CD1c-positive myeloid dendritic cell (primary cell): Measurements from ENCODE around the gene PDPN.

Experiments
- DNase-seq: peaks from one replicate; pipeline ENCODE4 v3.0.0-alpha.2; 2016; ENCODE audit errors: extremely low spot score

PDPN gene

DNA sequence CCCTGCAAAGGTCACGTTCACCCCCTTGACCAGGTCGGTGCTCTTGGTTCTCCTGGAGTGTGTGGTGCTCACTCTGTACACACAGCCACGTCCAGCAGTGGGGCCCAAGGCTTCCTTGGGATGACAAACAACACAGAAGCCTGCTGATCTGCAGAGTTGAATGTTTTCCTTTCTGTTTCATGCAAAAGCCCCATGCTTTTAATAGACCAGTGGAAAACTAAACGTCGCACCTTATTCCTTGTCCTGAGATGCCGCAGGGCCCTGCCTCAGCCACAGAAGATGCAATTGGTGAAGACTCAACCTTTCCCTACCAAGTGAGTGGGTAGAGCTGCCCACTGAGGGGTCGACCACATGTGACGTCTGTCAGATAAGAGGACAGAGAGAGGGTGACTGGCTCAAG, 5.8 kb upstream of the PDPN start:
- no peak for DNase-seq

GRCh38 chr1:13581446-13581845, 2.2 kb upstream of the PDPN start:
- DNase-seq, result no peak

GRCh38 chr1:13582713-13583443, 754 bp upstream of the PDPN start:
- DNase-seq, result no peak

DNA sequence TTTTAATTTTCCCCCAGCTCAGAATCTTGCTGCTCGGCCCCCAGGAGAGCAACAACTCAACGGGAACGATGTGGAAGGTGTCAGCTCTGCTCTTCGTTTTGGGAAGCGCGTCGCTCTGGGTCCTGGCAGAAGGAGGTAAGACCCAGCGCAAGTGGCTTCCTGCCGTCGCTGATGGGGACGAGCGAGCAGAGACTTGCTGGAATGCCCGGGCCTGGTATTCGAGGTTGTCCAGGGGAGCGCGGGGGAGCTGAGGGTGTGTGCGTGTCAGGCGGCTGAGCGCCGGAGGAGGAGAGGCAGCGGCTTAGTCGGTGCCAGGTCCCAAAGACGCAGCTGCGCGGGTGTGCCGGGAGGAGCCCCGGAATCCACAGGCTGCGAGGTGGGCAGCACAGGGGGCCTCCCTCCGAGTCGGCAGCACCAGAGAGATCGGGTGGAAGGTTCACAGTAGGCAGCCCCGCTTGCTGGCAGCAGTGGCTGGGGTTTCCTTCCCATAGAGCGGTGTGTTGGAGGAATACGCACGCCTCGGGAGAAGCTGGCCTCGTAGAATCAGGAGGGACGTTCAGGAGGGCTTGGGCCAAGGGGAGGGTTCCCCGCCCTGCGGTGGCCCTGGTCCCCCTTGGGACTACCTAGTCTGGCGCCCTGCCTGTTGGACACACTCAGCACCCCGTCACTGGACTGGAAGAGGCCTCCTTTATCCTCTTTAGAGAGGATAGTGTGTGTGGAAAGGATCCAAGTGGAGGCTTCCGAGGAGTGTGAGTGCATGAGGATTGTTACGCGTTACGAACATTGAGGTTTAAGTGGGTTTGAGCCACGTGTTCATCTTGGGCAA, 547 bp downstream of the PDPN start:
- no peak for DNase-seq

GRCh38 chr1:13584876-13585611, 1.4 kb downstream of the PDPN start:
- no peak for DNase-seq

DNA sequence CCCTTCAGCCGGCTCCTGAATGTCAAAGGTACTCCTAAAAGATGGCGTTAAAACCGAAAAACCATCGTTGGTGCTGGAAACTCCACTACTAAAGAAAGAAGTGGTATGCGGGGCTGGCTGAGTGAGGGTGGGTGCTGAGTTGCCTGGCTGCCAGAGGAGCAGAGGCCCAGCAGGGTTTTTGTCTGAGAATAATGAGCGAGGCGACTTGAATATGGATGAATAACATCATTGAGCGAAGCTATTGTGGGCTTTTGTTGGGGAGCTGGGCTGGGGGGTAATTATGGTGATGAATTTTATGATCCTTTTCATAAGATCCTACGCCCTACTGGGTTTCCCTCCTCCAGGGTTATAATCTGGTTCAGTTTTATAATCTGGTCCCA, 2.0 kb downstream of the PDPN start:
- DNase-seq, result no peak

GRCh38 chr1:13586001-13586400, 2.4 kb downstream of the PDPN start:
- no peak for DNase-seq

DNA sequence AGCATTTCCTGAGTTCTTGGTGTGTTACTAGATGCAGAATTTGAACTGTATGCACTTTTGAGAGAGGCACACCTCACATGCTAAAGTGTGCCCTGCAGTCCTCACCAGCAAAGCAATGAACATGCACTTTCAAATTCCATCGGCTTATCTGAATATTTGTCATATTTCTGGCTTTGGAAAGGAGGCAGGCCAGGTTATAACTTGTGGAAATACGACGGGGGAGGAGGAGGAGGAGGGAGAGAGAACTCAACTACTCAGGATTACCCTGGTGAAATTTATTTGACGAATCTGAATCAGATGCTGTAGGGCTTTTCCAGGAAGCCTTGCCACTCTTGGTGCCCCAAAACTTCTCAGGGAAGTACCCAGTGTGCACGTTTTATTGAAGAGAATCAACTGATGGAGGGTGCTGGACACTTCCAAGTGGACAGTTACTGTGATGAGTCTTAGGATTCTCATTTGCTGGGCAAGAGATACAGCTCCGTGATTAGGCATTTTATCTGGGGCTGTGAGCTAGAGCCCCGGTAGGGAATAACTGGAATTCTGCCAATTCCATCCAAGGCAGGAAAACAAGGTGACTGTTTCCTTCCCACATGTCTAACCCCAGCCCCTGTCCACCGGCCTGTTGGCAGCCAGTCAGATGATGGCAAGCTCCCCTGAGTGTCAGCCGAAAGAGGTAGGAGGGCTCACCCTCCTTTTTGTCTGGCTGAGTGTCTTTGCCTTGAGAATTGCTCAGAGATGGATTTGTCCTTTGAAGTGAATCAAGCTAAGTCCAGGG, 3.8 kb downstream of the PDPN start:
- DNase-seq, result no peak

DNA sequence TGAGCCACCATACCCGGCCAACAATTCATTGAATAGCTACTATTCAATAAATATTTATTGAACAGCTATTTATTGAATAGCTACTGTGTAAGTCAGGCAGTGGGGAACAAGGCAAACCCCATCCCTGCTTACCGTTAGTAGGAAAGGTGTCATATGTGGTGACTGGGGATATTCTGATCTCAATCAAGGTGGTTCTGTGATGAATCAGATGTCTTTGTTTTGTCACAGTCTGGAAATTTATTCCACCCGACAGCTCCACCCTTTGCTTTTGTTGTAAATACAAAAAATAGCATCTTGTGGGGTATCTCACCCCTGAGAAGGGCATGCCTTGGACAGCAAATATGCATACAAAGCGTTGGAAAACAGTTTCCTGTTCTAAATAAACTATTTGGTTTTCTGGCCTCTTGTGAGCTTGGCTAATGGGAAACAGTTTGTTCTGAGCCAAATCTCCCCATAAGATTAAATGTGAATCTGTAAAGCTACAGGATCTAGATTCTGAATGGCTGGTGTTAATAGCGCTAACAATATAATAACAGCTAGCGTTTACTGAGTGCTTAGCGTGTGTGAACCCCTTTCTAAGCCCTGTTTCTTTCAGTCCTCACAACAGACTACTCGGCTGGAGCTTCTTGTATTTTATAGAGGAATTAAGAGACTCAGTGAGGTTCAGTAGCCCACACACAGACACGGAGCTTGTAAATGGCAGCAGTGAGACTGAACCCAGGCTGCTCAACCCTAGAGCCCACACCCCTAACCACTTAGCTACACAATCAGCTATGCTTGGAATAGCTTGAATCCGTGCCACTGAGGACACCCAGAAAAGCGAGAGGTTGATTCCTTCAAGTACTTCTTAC, 5.5 kb downstream of the PDPN start:
- no peak for DNase-seq

DNA sequence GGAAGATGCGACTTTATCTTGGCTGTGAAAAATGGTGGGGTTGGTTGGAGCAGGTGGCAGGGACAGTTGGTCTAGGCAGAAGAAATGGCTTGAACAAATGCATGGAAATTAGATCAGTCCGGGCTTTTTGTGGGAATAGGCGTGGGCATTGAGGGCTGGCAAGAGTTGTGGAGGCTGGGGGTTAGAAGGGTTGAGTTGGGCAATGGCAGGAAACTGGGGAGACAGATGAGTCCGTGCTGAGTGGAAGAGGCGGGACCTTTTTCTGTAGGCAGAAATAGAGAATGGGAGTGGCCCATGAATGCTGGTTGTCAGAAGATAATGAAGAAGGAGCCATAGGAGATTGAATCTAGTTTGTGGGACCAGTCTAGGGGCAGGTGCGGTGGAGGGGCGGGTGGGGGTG, 6.9 kb downstream of the PDPN start:
- no peak for DNase-seq

- peak; percentile 37 for DNase-seq
Measured at GRCh38 chr1:13593511-13594131, 10.0 kb downstream of the PDPN start.

- DNase-seq, result peak; percentile 1
Measured at GRCh38 chr1:13595411-13595810, 11.8 kb downstream of the PDPN start.

DNA sequence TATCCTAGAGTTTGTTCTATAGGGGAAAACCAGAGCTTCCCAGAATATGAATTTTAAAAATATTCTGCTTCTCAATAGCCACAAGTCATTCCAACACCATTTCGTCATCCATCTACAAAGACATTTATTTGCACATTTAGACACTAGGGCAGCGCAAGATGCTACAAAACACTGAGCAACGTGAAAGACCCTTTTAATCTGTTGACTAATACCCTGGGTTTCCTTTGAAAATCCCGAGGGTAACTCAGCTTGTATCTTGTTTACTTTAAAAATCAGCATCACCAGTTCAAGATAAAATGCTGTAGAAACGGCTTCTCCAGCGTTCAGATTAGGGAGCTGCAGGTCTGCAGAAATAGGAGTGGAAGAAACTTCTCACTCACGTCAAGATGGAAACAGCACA, 13.5 kb downstream of the PDPN start:
- no peak for DNase-seq

DNA sequence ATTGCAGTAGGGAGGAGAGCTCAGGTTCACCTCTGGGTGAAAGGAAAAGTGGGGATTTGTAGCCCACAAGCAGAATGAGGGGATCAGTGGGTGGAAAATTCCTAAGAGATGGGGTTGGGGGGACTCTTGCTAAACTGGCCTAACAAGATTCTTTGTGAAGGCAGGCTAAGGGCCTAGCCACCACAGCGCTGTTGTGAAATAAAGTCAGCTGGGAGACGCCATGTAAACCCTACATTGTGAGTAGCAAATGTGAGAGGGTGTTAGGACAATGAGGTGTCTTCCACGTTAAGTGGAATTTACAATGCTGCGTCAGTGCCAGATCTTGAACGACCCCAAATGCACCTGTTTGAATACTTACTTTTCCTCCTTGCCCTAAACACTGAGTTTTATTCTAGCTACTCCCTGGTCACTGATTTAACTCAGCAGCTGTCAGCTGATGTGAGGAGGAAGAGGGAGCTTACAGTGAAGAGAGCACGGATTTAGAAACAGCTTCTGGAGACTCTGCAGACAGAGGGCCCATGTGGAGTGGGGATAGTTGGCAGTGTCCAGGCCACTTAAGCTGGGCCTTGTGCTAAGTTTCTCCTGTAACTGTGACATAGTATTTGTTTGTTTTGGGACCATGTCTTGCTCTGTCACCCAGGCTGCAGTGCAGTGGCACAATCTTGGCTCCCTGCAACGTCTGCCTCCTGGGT, 17.3 kb downstream of the PDPN start:
- DNase-seq, result no peak

- DNase-seq, result no peak
Measured at GRCh38 chr1:13604176-13604575, 20.5 kb downstream of the PDPN start.

GRCh38 chr1:13604721-13605120, 21.1 kb downstream of the PDPN start:
- no peak for DNase-seq

DNA sequence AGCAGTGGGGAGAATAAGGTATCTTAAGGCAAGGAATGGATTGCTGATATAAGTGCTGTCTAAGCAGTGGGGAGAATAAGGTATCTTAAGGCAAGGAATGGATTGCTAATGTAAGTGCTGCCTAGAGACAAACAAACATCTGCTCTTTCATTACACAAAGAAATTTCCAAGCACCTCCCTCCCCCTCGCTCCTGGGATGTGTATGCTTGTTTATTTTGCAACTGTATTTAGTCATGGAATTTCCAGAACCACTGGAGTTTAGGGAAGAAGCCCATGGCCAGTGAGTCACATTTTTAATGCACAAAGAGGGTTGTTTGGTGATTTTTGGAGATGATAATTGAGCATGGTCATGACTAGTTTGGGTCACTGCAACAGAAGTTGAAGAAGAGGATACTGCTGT, 21.5 kb downstream of the PDPN start:
- no peak for DNase-seq

GRCh38 chr1:13607002-13607401, 23.4 kb downstream of the PDPN start:
- no peak for DNase-seq

GRCh38 chr1:13616234-13616633, 32.6 kb downstream of the PDPN start:
- no peak for DNase-seq

GRCh38 chr1:13617108-13617507, 33.5 kb downstream of the PDPN start:
- no peak for DNase-seq
